CD4-positive, alpha-beta T cell treated with Interleukin-6 for 4 hours (primary cell): ENCODE measurements around the gene ARSA.

Experiments
- DNase-seq: peaks from one replicate; pipeline ENCODE4 v3.0.0-alpha.2; 2020; ENCODE audit warnings: mixed read lengths

Gene ARSA

DNA sequence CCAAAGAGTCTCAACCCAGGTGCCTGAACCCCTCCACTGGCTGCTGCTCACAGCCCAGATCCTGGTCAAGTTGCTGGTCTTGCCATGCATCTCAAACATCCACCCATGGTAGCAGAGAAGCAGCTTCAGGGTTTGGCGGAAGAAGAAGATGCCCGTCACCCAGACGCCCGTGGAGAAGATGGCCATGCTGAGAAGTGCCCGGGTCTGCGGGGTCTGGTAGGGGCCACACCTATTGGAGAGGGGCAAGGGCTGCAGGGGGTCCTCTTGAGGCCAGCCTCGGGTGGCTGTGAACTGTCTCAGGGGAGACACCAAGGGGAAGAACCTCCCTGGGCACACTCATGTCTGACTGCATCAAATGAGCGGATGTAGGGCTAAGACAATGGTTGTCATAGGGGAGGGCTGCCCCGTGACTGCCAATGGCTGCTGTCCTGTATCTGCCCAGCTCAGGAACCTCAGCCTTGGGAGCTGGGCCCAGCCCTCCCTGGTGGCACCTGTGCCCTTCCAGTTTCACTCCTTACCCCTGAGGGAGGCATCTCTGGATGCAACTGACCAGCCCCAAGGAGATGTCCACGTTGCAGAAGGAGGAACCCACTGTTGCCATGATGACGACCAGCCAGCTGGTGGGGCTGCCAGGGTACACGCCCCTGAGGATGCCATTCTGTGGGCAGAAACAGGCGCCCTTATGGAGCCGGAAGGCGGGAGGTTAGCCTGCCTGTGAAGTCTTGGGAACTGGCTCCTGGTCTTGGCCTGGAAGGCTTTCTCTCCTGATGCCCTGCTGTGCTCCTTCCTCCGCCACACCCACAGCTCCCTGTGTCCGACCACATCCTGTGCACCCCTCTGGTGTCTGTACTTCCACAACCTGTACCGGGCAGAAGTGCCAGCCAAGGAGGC lies 50.9 kb downstream of the ARSA start:
- peak; percentile 20 for DNase-seq

DNA sequence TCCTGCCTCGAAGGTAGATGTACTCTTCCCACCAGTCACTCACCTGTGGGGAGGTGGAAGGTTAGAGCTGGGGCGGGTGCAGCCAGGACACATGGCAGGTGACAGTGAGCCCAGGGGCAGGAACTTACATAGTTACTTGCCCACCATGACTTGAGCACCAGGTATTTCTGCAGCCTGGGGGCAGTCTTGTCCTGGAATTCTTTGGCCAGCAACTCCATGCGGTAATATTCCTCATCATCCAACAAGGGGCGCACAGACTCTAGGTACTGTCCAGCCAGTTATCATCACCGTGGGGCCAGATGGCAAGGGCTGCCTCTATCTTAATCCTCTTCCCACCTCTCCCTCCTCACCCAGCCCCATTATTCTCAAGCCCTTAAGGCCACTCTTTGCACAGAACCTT lies 51.9 kb downstream of the ARSA start:
- no peak for DNase-seq

DNA sequence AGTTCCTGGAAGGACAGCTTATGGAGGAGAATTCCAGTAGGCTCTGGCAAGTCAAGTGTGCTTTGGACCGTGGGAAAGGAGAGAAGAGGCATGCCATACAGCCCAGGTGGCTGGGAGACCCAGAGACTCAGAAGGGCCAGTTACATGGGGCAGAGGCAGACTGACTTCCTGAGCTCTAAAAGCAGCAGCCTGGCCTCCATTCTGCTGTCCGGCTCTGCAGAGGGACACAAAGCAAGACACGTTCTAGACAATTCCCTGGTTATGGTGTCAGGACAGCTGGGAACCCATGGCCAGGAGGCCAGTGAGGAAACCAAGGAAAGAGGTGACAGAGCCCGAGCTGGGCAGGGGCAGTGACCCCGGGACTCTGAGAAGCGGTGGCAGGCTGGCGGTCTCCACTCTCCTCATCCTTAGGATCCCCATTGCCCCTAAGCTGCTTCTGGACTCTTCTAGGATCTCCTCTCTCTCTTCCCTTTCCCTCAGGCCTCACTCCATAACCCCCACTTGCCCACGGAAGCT lies 52.5 kb downstream of the ARSA start:
- no peak for DNase-seq
